ENCODE data around the gene PTGER4.

Gene PTGER4

DNA sequence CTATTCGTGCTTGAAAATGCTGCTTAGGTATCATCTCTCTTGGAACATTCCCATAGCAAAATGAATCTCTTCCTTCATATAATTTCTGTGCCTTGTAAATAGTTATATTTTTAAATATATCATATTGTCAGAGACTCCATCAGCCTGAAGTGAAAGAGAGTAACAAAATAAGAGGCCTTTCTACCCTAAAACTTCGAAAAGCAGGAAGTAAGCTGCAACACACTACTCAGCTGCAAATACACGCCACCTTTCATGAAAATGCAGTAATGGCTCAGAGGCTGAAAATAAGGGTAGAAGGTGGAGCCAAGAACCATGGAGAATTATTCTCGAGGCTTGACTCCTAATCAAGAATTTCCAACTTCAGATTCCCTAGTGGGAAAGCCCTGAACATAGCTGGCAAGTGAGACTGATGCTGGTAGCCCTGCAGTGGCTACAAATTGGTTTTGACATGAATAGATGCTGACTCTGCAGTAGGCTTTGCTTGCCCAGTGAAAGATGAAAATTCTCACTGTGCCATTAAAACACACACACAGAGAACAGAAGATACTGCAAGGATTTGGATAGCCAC, 30.2 kb upstream of the PTGER4 start:
- TF ChIP-seq, protein P1, sequence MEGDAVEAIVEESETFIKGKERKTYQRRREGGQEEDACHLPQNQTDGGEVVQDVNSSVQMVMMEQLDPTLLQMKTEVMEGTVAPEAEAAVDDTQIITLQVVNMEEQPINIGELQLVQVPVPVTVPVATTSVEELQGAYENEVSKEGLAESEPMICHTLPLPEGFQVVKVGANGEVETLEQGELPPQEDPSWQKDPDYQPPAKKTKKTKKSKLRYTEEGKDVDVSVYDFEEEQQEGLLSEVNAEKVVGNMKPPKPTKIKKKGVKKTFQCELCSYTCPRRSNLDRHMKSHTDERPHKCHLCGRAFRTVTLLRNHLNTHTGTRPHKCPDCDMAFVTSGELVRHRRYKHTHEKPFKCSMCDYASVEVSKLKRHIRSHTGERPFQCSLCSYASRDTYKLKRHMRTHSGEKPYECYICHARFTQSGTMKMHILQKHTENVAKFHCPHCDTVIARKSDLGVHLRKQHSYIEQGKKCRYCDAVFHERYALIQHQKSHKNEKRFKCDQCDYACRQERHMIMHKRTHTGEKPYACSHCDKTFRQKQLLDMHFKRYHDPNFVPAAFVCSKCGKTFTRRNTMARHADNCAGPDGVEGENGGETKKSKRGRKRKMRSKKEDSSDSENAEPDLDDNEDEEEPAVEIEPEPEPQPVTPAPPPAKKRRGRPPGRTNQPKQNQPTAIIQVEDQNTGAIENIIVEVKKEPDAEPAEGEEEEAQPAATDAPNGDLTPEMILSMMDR (IDR thresholded peaks at IDR 0.05): no peak

DNA sequence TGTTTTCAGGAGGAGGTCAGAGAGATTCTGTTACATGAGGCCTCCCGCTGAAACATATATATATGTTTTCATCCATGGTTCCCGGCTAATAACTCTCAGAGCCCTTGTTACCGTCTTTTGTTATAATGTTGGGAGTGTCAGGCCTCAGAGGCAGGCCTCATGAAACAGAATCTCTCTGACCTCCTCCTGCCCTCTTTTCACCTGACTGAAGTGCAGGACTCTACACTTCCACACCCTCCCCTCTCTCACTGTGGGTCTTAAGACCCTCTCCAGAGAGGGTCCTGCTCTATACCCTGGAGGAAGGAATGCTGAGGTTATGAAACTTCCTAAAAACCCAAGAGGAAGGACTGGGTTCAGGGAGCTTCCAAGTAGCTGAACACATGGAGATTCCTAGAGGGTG, 28.5 kb upstream of the PTGER4 start:
- TF ChIP-seq, protein P1 (IDR thresholded peaks at IDR 0.05): no peak

DNA sequence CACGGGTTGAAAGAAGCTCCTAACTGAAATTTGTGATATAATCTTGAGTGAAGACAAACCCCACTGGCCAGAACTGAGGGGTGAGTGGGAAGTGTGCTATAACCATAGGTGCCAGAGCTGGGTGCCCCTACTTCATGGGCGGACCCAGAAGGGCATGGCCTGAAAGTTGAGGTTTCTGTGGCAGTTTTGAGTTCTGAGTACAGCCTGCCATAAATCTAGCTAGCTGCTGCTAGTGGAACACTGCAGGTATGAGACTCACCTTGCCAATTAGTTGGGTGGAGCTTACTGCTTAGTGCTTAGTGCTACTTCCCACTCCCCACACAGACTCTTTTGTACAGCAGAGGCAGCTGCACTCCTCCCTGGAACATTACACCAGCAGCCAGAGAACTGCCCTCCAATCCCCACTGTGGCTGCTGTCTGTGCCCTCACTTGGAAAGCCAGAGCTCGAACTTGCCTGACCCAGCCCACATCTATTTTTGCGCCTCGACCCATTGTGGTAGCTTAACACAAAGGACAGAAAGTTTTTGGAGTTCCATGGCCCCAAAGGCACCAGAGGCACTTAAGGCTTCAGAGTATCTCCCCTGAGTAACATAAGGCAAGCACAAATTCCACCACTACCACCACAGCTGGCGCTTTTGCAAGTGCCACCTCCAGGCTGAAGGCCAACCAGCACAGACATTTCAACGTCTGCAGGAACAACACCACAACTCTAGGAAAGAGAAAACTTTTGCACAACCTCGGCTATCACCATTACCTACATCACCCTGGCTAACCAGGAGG, 27.1 kb upstream of the PTGER4 start:
- TF ChIP-seq, protein P1 (IDR thresholded peaks at IDR 0.05): no peak

DNA sequence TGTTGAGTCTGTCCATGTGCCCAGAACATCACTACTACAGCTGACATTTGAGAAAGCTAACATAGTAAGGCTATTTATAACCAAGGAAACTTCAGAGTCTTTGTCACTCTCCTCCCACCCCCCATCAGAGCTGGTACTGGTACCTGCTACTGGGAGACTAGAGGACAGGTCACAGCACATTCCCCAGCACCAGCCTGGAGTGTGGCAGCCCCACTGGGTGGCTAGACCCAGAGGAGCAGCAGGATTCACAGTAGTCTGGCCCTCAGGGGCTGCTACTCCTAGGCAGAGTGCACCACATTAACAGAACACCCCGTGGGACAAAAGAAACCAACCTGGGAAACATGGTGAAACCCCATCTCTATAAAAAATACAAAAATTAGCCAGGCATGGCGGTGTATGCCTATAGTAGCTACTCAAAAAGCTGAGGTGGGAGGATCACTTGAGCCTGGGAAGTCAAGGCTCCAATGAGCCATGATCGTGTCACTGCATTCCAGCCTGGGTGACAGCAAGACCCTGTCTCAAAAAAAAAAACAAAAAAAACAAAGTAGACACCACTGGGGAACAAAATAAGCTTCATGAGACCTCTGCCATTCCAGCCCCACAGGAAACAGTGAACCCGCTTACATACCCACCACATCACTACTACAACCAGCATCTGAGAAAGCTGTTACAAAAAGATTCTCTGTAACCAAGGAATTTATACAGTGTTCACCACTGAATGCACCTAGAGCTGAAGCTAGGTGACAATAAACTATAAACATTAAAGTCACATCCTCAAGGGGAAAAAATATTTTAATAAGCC, 26.3 kb upstream of the PTGER4 start:
- TF ChIP-seq, protein P1 (IDR thresholded peaks at IDR 0.05): no peak

DNA sequence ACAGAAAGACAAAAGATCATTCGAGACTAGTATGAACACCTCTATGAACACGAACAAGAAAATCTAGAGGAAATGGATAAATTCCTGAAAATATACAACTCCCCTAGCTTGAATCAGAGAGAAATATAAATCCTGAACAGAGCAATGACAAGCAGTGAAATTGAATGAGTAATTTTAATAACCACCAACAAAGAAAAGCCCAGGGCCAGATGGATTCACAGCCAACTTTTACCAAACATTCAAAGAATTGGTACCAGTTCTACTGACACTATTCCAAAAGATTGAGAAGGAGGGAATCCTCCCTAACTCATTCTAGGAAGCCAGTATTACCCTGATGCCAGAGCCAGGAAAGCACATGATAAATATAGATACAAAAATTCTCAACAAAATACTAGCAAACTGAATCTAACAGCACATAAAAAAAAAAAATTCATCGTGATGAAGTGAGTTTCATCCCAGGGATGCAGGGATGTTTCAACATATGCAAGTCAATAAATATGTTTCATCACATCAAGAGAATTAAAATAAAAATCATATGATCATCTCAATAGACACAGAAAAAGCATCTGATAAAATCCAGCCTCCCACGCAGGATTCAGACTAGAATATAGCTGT, 25.2 kb upstream of the PTGER4 start:
- TF ChIP-seq, protein P1 (IDR thresholded peaks at IDR 0.05): no peak

DNA sequence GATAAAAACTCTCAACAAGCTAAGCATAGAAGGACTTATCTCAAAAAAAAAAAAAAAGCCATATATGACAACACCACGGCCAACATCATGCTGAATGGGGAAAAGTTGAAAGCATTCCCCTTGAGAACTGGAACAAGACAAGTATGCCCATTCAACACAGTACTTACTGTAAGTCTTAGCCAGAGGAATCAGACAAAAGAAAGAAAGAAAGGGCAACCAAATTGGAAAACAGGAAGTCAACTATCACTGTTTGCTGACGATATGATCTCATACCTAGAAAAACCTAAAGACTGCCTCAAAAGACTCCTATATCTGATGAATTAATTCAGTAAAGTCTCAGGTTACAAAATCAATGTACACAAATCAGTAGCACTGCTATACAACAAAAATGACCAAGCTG, 24.6 kb upstream of the PTGER4 start:
- TF ChIP-seq, protein P1 (IDR thresholded peaks at IDR 0.05): no peak

DNA sequence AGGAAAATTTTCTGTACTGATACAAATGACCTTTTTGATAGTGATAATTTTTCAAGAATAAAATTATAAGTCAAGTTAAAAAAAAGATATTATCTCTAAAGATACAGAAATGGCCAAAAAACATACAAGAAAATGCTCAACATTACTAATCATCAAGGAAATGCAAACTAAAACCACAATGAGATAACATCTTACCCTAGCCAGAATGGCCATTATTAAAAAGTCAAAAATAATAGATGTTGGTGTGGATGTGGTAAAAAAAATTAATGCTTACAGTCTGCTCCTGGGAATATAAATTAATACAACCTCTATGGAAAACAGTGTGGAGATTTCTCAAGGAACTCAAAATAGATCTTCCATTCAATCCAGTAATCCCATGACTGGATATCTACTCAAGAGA, 22.9 kb upstream of the PTGER4 start:
- TF ChIP-seq, protein P1 (IDR thresholded peaks at IDR 0.05): no peak

Measured in LNCAP (cell line).